PC-3 (cell line): ENCODE measurements around the gene CFAP53.

Experiments used
- CTCF ChIP-seq: fragments of 300-600 bp; sonication (generic); conservative IDR thresholded peaks from 2 replicates; pipeline ENCODE4 v1.5.1; 2017; ENCODE audit warnings: antibody characterized with exemption, low read depth, mild to moderate bottlenecking, low read length
- EZH2 ChIP-seq: fragments of 300-600 bp; sonication (generic); IDR thresholded peaks from one replicate; pipeline ENCODE4 v1.6.1; 2017; ENCODE audit warnings: antibody characterized with exemption, mild to moderate bottlenecking, low read length; ENCODE audit not compliant: unreplicated experiment
- EZH2phosphoT487 ChIP-seq: fragments of 300-600 bp; sonication (generic); IDR thresholded peaks from 2 replicates; pipeline ENCODE4 v1.6.1; 2018; ENCODE audit warnings: mild to moderate bottlenecking, antibody characterized with exemption, low read length, borderline replicate concordance

- TF ChIP-seq EZH2, result no peak
- TF ChIP-seq CTCF, result no peak
- TF ChIP-seq EZH2phosphoT487, result no peak
These were observed 46.2 kb upstream of the CFAP53 start for GRCh38 chr18:50312296-50313030.
